ENCODE data around the gene CPNE1. TPM values are rescaled to one million over a fixed set of nuclear protein-coding genes. Genes with fewer than 3 reads are reported as not detected.

The CPNE1 gene
- total RNA-seq, 4 donors from 2014 or later: 51.8 to 172 (median 122) TPM

- TF ChIP-seq POLR2A (IDR thresholded peaks at IDR 0.05) (no peak), CTCF (IDR thresholded peaks at IDR 0.05) (no peak)
- intact Hi-C loops (cut with DNase I; ENCODE audit: low total_unique reads): no loop called here
- 81 to 90% methylated on average over 4 of the region's 4 CpGs for WGBS, 2 donors
- DNase-seq (ENCODE audit: low spot score in 2 of 2): no peak
- no peak overlapping the region for H3K4me3 ChIP-seq (ENCODE audit: low read depth, poor library complexity, severe bottlenecking)
Measured at GRCh38 chr20:35680452-35681183, 15.9 kb upstream of the CPNE1 start.

- peak in 1 of 2 donors; percentile 64 for DNase-seq (ENCODE audit: low spot score in 2 of 2)
- intact Hi-C loops (cut with DNase I; ENCODE audit: low total_unique reads): no loop called here
Measured at GRCh38 chr20:35674921-35675320, 10.2 kb upstream of the CPNE1 start.

GRCh38 chr20:35673884-35674283 is 9.2 kb upstream of the CPNE1 start:
- H3K4me3 ChIP-seq (ENCODE audit: low read depth, poor library complexity, severe bottlenecking): no peak overlapping the region
- 85 to 94% methylated on average over 4 of the region's 4 CpGs for WGBS, 2 donors
- TF ChIP-seq CTCF (IDR thresholded peaks at IDR 0.05) (no peak), POLR2A (IDR thresholded peaks at IDR 0.05) (no peak)
- DNase-seq (ENCODE audit: low spot score in 2 of 2): peak in 1 of 2 donors; percentile 57
- intact Hi-C loops (cut with DNase I; ENCODE audit: low total_unique reads): no loop called here

More at GRCh38 chr20:35674921-35675320, 10.2 kb upstream of the CPNE1 start:
- TF ChIP-seq CTCF (IDR thresholded peaks at IDR 0.05) (no peak), POLR2A (IDR thresholded peaks at IDR 0.05) (no peak)
- 92 to 96% methylated on average over 8 of the region's 8 CpGs for WGBS, 2 donors
- H3K4me3 ChIP-seq (ENCODE audit: low read depth, poor library complexity, severe bottlenecking): no peak overlapping the region

GRCh38 chr20:35669681-35670080 is 5.0 kb upstream of the CPNE1 start:
- H3K4me3 ChIP-seq (ENCODE audit: low read depth, poor library complexity, severe bottlenecking): no peak overlapping the region
- intact Hi-C loops (cut with DNase I; ENCODE audit: low total_unique reads): no loop called here
- peak in 1 of 2 donors; percentile 62 for DNase-seq (ENCODE audit: low spot score in 2 of 2)
- TF ChIP-seq CTCF (IDR thresholded peaks at IDR 0.05): no peak
- TF ChIP-seq POLR2A (IDR thresholded peaks at IDR 0.05): no peak
- 85 to 87% methylated on average over 1 of the region's 1 CpG for WGBS, 2 donors

GRCh38 chr20:35669221-35669620 is 4.5 kb upstream of the CPNE1 start:
- WGBS, 2 donors: 96 to 98% methylated on average over 5 of the region's 5 CpGs
- TF ChIP-seq CTCF (IDR thresholded peaks at IDR 0.05): no peak
- no peak for TF ChIP-seq POLR2A (IDR thresholded peaks at IDR 0.05)
- DNase-seq (ENCODE audit: low spot score in 2 of 2): no peak
- H3K4me3 ChIP-seq (ENCODE audit: low read depth, poor library complexity, severe bottlenecking): no peak overlapping the region
- intact Hi-C loops (cut with DNase I; ENCODE audit: low total_unique reads): no loop called here

GRCh38 chr20:35665949-35666288 is 1.2 kb upstream of the CPNE1 start:
- DNase-seq (ENCODE audit: low spot score in 2 of 2): no peak
- no peak overlapping the region for H3K4me3 ChIP-seq (ENCODE audit: low read depth, poor library complexity, severe bottlenecking)
- TF ChIP-seq CTCF (IDR thresholded peaks at IDR 0.05) (no peak), POLR2A (IDR thresholded peaks at IDR 0.05) (no peak)
- intact Hi-C loops (cut with DNase I; ENCODE audit: low total_unique reads): no loop called here
- WGBS, 2 donors: 95 to 96% methylated on average over 17 of the region's 17 CpGs

Data from lower leg skin (tissue), 4 donors.